Measurements from ENCODE around the gene HAP1. TPM values are rescaled to one million over a fixed set of nuclear protein-coding genes. Genes with fewer than 3 reads are reported as not detected.
"Not testable (repeated sequence)": the region's sequence is repeated elsewhere in the genome, so short reads cannot be mapped to it uniquely, and the experiment has no call there.

Gene HAP1
- total RNA-seq, 1 experiment from 2014 or later: 0.11 TPM

DNA sequence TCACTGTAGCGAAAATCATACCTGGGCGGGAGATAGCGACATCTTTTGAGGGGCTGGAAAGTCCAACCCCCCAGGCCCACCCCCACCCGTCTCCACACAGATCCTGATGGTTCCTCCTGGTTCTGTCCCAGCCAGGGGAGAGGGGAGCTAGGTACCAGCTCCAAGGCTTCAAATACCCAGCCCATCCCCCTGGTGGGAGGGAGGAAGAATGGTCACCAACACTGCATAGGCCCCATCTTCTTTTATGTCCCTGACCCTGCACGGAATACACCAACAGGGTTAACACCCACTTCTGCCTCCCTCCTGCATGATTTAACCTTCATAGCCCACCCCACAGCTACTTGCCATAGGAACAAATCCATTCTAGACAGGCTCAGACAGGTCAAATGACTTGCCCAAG is 9.3 kb downstream of the HAP1 start:
- no peak for DNase-seq (ENCODE audit: low read depth)

DNA sequence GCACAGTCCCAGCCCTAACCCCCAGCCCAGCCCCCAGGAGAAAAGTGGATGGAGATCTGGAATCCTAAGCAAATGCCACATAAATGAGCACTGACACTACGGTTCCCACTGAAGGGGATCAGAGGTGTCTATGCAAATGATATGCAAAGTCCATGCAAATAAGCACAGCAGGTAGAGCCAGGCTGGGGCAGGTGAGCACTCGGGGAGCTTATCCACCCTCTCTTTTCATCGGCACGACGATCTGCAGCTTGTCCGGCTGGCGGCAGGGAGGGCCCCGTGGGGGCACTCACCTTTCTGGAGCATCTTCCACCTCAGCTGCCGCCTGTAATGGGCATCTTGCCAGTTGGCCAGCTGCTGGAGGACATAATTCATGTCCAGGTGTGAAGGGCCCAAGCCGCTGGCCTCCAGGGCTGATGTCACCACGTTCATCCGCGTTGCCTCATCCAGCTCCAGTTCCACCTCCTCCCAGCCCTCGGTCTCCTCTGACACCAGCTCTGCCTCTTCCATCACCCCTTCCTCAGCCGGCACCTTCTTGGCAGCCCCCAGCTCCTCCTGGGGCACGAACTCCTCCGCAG is 9.9 kb downstream of the HAP1 start:
- no peak for DNase-seq (ENCODE audit: low read depth)

DNA sequence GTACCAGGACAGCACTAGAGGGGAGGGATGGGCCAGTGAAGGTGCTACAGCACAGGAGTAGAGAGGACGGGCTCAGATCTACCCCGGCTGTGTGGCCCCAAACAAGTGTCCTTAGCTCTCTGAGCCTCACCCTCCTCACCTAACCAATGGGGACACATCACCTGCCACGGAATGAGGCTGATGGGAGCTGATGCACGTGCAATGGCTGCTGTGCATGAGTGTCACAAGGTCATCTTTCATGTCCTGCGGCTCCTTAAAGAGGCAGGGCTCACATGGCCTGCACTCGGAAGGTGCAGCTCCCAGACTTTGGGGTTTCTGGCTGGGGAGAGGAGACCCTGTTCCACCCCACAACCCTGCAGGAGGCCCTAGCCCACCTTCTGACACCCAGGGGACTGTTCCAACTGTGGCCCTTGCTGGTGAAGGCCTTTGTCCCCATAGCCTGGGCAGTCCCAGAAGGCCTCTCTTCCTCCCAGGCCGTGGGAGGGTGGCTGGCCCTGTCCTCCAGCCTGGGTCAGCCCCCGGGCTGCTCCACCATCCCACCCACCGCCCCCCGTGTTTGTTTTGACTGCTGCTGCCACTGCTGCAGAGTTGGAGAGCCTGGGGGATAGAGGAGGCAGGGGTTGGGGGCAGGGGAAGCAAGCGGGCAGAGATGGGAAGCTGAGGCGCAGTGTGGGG is 10.5 kb downstream of the HAP1 start:
- DNase-seq (ENCODE audit: low read depth): no peak

DNA sequence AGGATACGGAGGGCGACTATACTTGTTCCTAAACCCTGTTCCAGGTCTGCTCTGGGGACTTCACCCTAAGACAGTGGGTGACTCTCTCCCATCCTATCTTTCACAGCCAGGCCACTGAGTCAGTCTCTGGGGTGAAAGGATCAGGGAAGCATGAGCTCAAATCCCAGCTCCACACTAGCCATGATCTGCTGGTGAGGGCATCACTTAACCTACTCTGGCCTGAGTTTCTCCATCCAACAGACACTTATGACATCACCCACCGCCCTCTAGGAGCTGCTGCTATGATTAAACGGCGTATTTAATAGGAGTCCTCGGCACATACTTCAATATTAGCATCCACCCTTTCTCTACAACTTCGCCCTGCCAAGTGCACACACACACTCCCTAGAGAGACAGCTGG is 12.2 kb downstream of the HAP1 start:
- no peak for DNase-seq (ENCODE audit: low read depth)

DNA sequence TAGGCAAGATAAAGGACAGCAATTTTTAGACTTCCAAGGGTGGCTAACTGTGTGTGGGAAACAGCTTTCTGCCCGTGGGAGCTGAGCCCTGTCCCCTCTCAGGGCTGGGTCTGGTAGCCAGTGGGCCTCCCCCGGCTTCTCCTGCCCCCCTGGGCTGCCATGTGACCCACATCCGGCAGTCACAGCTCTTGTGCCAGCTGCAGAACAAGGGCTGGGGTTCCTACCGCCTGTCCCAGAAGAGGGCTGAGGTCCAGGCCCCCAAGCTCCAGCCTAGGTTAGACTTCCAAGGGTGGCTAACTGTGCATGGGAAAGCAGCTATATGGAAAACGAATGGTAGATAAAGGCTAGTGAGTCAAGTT is 16.2 kb downstream of the HAP1 start:
- no peak for DNase-seq (ENCODE audit: low read depth)

DNA sequence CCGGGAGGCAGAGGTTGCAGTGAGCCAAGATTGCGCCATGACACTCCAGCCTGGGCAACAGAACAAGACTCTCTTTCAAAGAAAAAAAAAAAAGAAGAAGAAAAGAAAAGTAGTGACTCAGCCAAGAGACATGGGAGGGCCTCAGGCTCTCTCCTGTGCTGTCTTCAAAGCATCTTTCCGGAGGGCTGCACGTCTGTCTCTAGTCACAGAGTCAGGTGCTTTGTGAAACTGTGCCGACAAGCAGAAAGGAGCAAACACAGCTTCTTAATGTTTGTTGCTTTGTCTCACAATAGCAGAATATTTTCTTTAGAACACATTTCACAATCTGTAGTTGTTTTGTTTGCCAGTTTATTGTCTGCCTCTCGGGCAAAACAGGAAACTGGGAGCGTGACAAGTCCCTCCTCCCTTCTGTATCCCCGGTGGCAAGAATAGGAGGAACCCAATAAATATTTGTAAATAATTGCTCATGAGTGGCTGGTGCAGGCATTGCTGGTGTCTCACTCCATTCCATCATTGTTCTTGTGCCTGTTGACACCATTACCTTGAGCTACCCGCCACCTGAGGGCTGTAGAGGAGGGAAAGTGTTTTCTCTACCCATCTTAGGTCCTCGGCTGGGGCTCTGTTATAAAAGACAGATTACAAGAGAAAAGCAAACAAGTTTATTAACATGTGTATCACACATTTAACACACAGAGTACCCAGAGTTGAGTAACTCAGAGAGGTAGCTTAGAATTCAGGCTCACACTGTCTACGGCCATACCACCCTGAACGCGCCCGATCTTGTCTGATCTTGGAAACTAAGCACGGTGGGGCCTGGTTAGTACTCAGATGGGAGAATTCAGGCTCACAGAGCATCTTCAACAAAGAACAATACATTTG is 16.8 kb downstream of the HAP1 start:
- DNase-seq (ENCODE audit: low read depth): peak; percentile 35

DNA sequence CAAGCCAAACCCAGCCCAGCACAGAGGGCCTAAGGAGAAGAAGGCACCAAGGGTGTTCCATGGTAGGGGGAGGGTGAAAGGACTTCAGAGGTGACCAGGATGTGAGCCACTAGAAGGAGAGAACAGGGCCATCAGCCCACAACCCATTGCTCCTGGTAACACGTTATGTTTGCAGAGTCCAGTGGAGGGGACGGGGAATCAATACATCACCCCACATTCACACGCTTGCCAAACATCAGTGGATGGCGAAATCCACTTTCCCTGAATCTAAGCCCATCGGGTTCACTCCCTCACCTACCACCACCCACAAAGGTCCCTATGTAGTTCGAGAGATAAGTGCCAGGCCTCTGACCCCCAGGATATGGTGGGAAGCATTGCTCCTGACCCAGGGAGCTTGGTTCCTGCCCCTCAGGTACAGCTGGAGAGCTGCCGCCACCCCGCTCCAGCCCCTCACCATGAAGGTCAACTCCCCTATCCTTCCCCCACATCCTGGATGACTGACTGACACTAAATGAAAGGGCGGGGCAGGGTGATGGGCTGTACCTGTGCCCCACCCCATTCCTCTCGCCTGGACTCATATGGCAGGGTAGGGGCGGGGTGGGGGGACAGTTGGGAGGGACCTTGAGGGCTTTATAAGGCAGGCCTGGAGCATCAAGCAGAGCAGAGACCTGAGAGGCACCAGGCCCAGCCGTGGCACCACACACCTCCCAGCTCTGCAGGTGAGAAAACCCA is 22.6 kb downstream of the HAP1 start, which contains the start of gene GAST:
GAST (plus strand) TSS at position 663 of the 732 bp plus-strand sequence. CDS start 3,106 bp downstream, outside the sequence.
- no peak for DNase-seq (ENCODE audit: low read depth)

DNA sequence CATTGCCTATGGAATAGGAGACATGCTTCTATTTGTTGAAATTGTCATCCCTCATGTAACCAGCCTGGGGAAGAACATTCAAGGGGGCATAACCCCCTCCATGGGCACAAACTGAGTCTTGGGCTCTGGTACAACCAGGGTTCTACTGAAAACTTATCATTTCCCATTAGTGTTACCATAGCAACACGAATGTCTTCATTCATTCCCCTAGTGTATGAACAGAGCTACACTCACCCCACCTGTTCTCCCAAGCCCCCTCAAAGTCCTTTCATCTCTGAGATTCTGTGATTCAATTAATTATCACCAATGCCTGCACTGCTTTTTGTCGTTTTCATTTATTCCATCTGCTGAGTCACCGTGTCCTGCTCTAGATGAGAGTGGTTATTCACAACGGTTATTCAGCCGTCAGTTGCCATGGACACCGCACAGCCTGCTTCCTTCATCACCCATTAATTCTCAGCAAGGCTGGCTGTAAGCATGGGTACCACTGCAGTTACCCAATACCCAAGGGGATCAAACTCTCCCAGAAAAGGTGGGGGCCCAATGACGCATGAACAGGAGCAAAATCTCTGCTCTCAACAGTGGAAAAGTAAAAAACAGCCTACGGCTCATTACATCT is 23.9 kb downstream of the HAP1 start:
- DNase-seq (ENCODE audit: low read depth): peak; percentile 85

DNA sequence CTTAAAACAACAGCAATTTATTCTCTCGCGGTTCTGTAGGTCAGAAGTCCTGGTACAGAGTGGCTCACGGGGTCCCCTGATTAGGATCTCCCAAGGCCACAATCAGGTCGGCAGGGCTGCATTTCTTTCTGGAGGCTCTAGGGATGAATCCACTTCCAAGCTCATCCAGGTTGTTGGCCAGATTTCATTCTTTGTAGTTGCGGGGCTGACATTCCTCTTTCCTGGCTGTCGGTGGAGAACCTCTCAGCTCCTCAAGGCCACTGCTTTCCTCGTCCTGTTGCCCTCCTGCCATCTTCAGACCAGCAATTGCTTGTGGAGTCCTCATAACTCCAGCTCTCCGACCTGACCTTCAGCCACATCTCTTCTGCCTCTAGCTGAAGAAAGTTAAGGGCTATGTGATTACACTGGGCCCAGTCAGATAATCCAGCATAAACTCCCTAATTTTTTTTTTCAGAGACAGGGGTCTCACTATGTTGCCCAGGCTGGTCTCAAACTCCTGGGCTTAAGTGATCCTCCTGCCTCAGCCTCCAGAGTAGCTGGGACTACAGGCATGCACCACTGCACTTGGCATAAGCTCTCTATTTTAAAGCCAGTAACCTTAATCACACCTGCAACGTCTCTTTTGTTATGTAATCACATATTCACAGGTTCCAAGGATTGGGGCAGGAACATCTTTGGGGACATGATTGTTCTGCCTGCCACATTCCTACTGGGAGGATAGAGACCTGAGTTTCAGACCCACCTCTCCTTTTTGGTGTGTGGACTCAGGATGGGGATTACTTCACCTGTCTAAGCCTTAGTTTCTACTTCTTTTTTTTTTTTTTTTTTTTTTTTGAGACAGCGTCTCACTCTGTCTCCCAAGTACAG is 26.4 kb downstream of the HAP1 start:
- no peak for DNase-seq (ENCODE audit: low read depth)

DNA sequence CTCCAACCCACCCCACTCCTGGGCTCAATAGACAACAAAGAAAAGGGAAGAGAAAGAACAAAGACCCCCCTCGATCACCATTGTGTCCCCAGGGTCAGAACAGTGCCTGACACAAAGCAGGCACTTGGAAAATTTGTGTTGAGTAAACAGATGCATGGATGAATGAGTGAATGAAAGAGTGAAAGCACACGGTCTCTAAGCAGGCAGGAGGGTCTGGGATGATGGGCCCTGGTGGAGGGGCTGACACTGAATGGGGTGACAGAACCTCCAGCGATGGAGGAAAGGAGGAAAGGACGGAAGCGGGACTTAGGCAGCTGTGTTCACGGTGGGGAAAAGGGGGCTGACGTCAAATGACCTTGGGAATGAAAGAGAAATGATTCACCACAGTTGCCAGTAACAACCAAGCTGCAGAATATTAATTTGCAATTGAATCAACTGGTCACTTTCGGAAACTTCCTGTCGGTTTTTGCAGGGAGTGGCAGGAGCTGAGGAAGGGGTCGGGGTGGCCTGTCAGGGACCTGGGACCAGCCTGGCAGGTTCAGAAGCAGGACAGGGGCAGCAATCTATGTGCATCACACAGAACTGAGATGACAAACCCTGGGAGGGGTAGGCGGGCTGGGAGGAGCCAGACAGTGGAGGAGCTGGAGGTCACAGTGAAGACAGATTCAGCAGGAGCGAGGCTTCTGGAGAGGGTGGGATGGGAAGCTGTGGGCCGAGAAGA is 29.0 kb downstream of the HAP1 start:
- peak; percentile 54 for DNase-seq (ENCODE audit: low read depth)

DNA sequence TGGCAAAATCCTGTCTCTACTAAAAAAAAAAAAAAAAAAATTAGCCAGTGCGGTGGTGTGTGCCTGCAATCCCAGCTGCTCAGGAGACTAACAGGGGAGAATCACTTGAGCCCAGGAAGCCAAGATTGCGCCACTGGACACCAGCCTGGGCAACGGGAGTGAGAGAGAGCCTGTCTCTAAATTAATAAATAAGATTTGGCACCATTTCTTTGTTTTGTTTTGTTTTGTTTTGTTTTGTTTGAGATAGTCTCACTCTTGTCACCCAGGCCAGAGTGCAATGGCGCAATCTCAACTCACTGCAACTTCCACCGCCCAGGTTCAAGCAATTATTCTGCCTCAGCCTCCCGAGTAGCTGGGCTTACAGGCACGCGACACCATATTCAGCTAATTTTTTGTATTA is 31.7 kb downstream of the HAP1 start:
- no peak for DNase-seq (ENCODE audit: low read depth)

DNA sequence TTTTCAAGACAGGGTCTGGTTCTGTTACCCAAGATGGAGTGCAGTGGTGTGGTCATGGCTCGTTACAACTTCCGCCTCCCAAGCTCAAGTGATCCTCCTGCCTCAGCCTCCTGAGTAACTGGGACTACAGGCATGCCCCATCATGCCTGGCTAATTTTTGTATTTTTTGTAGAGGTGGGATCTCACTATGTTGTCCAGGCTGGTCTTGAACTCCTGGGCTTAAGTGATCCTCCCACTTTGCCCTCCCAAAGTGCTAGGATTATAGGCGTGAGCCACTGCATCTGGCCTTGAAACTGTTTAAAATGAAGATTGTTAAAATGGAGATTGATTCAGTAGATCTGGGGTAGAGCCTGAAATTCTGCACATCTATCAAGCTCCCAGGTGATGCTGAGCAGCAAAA is 33.6 kb downstream of the HAP1 start:
- DNase-seq (ENCODE audit: low read depth): not testable (repeated sequence)

DNA sequence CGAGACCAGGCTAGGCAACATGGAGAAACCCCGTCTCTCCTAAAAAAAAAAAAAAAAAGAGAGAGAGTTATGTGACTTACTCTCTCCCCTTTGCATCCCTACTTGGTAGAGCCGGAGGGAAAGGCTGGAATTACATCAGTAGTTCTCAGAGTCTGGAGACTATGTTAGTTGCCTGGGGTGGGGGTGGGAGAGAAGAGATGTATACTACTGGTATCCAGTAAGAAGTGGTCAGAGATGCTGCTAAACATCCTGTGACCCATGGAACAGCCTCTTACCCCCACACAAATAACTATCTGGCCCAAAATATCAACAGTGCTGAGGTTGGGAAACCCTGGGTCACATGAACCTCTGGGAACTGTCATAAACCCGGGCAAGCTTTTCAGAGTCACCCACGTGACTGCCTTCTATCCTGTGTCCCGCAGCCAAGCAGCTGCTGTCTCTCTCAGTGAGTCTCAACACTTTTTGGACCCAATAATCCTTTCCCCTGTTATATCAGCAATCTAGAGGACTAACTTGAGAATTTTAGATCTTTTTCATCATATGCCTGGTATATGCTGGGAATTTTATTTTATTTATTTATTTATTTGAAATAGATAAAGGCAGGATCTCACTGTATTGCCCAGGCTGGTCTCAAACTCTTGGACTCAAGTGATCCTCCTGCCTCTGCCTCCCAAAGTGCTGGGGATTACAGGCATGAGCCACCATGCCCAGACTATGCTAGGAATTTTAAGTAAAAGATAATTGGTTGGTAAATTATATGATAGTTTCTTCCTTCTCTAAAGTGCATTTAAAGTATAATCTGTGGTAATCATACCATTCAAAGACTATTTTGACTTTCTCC is 37.1 kb downstream of the HAP1 start:
- no peak for DNase-seq (ENCODE audit: low read depth)

DNA sequence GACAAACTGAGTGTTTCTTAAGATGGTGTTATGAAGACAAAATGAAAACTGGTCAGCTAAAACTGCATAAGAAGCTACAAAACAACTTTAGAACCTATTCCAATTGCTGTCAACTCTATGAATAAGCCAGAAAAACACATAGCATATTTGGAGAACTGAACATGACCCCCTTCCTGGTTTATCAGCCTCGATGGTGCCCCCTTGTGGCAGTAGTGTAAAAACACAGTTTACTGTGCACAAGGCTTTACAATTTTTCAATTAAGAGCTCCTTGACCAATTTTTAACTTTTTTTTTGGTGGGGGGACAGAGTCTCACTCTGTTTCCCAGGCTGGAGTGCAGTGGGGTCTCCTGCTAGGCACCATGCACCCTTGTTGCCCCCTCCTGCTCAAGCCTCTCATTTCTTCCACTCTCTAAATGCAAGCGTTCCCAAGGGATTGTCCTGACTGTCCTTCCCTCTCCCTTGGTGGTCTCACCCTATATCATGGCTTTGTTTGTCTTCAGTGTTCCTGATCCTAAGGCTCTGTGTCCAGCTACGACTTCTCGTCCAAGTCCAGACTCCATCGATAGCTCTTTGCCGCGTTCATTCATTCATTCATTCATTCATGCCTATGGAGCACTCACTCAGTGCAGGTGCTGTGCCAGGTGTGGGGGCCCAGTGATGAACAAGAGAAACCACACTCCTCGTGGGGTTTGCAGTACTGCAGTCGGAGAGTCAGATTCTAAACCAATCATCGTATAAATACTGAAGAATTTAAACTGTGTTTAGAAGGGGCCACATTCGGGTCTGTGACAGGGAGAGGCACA is 38.3 kb downstream of the HAP1 start:
- peak; percentile 81 for DNase-seq (ENCODE audit: low read depth)

DNA sequence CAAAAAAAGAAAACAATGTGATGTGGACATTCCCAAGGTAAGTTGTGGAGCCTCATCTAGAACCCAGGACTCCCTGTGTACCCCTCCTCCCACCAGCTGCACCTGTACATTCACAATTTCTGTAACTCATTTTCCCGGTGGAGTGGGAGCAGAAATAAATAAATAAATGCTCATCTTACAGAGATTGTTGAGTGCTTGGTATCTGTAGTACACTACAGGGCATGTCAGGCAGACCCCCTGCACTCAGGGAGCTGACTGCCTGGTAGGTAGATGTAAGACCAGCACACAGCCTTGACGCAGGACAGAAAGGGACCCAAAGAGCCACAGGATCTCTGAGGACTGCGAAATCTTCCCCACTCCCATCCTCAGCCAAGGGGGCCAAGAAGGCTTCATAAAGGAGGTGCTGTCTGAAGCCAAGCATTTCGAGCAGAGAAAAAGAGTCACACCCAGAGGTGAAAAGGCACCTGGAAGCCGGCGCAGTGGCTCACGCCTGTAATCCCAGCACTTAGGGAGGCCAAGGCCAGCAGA is 39.2 kb downstream of the HAP1 start:
- no peak for DNase-seq (ENCODE audit: low read depth)

DNA sequence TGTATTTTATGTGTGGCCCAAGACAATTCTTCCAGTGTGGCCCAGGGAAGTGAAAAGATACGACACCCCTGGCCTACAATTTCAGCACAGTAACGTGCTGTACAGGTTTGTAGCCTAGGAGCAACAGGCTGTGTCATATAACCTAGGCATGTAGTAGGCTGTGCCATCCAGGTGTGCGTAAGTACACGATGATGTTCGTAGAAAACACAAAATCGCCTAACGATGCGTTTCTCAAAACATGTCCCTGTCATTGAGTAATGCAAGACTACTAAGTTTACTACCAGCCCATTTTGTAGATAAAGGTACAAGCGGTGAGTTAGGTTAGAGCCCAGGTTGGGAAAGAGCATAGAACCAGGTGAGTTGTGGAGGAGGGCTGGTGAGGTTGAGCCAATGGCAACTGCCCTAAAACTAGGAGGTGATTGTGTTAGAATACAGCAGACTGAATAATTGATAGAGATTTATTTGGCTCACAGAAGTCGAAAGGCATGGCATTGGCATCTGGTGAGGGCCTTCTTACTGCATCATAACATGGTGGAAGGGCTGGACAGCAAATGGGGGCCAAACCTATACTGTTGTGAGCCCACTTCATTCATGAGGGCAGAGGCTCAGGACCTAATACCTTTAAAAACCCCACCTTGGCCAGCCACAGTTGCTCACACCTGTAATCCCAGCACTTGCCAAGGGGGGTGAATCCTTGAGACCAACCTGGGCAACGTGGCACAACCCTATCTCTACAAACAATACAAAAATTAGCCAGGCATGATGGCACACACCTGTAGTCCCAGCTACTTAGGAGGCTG is 41.5 kb downstream of the HAP1 start:
- no peak for DNase-seq (ENCODE audit: low read depth)

Data from Daoy (cell line).